Activated CD8-positive, alpha-beta memory T cell treated with anti-CD3 and anti-CD28 coated beads, Interleukin-2, amount 50 U/mL, for 4 hours (primary cell): ENCODE measurements around the gene SHD.
A peak's percentile ranks its signal among the peaks of the same experiment; 100 is the strongest.
"Not testable (repeated sequence)": the region's sequence is repeated elsewhere in the genome, so short reads cannot be mapped to it uniquely, and the experiment has no call there.

ENCODE experiments used
- DNase-seq: peaks from one replicate; pipeline ENCODE4 v3.0.0-alpha.2; 2020

Gene SHD, protein sequence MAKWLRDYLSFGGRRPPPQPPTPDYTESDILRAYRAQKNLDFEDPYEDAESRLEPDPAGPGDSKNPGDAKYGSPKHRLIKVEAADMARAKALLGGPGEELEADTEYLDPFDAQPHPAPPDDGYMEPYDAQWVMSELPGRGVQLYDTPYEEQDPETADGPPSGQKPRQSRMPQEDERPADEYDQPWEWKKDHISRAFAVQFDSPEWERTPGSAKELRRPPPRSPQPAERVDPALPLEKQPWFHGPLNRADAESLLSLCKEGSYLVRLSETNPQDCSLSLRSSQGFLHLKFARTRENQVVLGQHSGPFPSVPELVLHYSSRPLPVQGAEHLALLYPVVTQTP

DNA sequence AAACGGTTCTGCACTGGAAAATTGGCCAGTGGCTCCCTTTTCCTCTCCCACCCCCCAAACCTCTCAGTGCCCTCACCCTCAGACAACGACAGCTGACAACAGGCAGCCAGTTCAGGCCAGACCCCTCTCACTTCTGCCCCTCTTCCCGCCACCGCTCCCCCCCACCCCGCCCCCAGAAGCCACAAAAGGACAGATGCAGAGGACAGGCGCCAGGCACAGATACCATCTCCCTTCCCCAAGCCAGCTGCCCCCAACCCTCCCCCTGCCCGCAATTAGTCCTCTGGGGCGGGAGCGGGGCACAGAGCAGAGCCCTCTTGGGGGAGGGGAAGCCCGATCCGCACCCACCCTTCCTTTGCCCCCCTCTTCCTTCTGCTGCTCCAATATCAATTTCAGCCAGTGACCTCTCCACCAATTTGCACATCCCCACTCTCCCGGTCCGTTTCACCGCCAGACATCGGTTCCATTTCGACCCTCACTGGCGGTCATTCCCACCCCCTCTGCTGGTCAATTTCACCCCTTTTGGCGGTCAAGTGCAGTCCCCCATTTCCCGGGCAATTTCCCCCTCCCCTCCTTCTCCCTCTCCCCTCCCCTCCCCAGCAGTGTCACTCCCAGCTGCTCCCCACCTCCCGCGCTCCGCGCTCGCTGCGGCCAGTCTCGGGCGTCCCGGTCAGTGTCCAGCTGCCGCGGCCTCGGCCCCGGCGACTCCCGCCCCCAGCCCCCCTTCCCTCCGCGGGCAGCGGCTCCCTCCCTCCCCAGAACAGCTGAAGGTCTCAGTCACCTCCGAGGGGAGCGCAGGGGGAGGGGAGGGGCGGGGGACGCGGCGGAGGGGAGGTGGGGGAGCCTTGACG, at the start of gene SHD:
Gene SHD (plus strand): TSS at position 848 of the 848 bp plus-strand sequence. CDS start 798 bp downstream, outside the sequence.
- no peak for DNase-seq

DNA sequence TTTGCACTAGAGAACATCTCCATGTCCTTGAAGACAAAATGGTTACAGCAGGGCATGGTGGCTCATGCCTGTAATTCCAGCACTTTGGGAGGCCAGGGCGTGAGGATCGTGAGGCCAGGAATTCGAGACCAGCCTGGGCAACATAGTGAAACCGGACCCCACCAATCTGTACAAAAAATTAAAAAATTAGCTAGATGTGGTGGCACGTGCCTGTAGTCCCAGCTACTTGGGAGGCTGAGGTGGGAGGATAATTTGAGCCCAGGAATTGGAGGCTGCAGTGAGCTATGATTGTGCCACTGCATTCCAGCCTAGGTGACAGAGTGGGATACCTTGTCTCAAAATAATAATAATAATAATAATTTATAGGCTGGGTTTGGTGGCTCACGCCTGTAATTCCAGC, 48.8 kb upstream of the SHD start:
- DNase-seq: not testable (repeated sequence)

DNA sequence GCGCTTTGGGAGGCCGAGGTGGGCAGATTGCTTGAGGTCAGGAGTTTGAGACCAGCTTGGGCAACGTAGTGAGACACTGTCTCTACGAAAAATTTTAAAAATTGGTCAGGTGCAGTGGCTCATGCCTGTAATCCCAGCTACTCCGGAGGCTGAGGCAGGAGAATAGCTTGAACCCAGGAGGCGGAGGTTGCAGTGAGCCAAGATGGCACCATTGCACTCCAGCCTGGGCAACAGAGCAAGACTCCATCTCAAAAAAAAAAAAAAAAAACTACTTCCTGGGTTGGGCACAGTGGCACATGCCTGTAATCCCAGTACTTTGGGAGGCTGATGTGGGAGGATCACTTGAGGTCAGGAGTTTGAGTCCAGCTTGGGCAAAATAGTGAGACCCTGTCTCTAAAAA, 47.5 kb upstream of the SHD start:
- not testable (repeated sequence) for DNase-seq

DNA sequence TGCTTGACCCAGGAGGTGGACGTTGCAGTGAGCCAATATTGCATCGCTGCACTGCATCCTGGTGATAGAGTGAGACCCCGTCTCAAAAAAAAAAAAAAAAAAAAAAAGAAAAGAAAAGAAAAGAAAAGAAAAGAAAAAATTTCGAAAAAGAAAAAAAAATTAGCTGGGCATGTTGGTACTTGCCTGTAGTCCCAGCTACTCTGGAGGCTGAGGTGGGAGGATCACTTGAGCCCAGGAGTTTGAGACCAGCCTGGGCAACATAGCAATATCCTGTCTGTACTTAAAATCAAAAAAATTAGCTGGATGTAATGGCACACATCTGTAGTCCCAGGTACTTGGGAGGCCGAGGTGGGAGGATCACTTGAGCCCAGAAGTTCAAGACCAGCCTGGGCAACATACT, 46.9 kb upstream of the SHD start:
- DNase-seq: not testable (repeated sequence)

DNA sequence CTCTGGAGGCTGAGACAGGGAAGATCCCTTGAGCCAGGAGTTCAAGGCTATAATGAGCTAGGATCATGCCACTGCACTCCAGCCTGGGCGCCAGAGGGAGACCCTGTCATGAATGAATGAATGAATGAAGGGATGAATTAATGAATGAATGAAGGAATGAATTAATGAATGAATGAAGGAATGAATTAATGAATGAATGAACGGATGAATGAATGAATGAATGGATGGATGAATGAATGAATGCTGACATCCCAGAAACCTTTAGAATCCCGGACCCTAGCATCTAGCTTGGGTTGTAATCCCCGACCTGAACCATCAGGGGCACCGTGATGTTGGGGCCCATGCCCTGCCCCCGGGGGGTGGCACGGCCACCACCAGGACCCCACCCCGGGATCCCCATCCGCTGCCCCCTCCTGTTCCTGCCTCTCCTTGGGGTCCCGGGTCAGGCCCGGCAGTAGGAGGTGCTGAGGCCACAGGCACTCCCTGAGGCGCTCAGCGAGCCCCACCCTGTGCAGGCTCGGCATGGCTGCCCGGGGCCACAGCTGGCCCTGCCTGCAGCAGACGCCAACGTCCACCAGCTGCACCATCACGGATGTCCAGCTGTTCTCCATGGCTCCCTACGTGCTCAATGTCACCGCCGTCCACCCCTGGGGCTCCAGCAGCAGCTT, 46.3 kb upstream of the SHD start:
- no peak for DNase-seq

DNA sequence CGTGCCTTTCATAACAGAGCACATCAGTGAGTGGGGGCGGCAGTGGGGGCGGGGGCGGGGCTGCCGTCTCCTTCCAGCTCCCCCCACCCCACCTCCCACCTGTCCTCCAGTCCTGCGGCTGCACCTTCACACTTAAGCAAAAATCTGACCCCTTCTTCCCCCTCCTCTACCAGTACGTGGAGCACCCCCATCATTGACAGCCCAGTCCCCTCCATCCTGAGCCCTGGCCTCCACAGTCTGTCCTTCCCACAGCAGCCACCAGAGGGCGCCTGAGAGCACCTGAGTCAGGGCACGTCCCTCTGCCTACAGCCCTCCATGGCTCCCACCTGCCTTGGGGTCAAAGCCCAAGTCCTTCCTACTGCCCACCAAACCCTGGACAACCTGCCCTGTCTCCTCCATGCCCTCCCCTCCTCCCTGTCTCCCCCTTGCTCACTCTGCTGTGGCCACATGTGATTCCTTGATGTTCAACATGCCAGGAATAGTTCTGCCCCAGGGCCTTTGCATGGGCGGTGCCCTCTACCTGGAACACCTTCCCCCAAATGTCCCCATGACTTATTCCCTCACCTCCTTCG, 45.7 kb upstream of the SHD start:
- DNase-seq: peak; percentile 68

DNA sequence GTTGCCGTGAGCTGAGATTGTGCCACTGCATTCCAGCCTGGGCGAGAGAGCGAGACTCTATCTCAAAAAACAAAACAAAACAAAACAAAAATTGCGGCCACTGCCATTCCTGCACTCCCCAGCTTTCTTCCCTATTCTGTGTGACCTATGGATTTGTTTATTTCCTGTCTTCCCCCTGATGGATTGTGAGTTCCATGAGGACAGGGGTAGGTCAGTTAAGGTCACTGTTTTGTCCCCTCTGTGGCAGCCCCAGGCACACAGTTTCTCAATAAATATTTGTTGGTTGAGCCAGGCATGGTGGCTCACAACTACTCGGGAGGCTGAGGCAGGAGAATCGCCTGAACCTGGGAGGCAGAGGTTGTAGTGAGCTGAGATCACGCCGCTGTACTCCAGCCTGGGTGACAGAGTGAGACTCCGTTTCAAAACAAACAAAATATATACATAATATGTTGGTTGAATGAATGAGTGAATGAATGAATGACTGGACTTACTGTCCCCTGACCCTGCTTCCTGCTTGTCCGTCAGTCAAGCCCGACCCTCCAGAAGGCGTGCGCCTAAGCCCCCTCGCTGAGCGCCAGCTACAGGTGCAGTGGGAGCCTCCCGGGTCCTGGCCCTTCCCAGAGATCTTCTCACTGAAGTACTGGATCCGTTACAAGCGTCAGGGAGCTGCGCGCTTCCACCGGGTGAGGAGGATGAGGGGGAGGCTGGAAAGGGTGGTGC, 44.8 kb upstream of the SHD start:
- no peak for DNase-seq

DNA sequence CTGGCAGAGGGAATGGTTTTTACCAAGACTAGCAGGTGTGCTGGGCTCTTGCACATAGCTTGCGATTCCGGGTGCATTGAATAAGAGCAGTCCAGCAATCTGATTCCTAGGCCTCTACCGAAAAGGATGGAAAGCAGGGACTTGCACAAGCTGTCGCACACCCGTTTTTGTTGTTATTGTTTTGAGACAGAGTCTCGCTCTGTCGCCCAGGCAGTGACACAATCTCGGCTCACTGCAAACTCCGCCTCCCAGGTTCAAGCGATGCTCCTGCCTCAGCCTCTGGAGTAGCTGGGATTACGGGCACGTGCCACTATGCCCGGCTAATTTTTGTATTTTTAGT, 44.2 kb upstream of the SHD start:
- no peak for DNase-seq

DNA sequence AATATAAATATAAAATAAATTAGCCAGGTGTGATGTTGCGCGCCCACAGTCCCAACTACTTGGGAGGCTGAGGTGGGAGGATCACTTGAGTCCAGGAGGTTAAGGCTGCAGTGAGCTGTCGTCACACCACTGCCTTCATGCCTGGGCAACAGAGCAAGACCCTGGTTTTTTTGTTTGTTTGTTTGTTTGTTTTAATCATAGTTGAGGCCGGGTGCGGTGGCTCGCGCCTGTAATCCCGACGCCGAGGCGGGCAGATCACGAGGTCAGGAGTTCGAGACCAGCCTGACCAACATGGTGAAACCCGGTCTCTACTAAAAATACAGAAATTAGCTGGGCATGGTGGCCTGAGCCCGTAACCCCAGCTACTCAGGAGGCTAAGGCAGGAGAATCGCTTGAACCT, 41.6 kb upstream of the SHD start:
- not testable (repeated sequence) for DNase-seq

DNA sequence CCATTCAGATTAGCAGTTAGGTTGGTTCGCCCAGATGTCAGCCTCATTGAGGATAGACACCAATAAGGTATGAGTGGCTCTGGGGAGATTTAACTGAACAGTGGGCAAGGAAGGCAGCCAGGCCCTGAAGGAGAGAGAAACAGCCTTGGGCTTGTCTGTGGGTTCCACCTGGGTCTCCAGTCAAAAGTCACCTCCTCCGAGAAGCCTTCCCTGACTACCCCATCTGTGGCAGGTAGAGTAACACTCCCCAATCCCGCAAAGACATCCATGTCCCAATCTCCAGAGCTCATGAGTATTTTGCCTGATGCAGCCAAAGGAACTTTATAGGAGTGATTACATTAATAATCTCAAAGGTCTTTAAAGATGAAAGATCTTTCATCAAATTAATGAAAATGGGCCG, 40.2 kb upstream of the SHD start:
- DNase-seq: no peak

DNA sequence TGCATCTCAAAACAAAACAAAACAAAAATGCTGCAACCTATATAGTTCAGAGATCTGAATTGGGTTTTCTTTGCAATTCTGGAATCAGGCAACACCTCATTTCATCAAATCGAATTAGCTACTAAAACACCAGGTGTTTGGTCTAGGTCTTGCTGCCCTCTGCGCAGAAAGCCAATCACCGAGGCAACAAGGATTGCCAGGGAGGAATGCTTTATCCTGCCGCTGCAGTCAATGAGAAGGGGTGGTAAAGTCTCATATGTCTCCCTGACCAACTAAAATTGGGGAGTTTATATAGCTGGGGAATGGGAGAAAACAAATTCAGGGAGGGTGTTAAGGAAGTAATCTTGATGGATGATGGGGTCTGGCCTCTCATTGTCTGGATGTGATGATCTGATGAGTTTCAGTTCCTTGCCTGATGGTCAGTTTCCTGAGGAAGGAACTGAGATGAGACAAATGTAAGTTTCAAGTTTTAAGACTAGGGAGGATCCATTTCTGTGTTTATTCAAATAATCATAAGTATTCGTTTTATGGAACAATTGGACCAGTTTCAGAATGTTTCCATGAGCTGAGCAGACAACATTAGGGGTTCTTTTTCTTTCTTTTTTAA, 37.1 kb upstream of the SHD start:
- DNase-seq: no peak

DNA sequence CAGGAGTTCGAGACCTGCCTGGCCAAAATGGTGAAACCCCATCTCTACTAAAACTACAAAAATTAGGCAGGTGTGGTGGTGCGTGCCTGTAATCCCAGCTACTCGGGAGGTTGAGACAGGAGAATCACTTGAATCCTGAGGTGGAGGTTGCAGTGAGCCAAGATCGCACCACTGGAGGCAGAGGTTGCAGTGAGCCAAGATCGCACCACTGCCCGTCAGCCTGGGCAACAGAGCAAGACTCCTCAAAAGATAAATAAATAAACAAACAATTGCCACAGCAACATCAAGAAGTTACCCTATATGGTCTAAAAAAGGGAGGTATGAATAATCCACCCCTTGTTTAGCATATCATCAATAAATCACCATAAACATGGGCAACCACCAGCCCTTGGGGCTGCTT, 33.1 kb upstream of the SHD start:
- not testable (repeated sequence) for DNase-seq

DNA sequence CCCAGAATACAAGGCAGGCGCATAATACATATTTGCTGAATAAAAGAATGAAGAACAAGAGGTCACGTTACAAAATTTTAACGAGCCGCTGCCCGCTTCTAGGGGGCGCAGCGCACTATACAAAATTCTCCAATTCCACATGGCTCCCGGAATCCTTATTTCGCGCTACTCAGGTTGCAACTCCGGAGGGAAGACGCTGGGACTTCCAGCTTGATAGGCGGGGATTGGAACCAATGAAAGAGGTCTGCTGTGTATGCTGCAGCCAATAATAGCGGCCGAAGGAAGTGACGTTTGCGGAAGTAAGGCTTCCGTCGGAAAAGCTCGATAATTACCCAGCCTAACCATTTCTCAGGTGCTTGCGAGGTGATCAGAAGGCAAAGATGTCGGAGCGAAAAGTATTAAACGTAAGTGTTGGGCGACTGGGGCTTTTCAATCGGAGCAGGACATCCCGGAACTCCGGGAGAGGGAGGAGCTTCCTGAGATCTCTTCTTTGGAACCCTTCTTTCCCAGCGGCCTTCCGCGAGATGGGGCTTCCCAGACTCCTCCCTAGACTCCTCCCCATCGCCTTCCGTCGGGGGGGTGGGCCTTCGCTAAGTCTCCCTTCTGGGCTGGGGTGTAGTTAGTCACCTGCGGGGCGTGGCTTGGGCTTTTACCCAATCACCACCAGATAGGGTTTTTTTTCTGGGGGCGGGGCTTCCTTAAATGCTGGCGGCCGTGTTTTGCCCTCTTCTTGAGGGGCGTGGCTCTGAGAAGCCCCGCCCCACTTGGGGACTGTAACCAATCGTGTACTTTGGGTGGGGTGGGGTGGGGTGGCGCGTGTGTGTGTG, 32.1 kb upstream of the SHD start, which contains the start of gene YJU2:
Gene YJU2 (plus strand): TSS at position 314 of the 827 bp plus-strand sequence. CDS start 67 bp downstream, at position 381.
- peak; percentile 98 for DNase-seq

DNA sequence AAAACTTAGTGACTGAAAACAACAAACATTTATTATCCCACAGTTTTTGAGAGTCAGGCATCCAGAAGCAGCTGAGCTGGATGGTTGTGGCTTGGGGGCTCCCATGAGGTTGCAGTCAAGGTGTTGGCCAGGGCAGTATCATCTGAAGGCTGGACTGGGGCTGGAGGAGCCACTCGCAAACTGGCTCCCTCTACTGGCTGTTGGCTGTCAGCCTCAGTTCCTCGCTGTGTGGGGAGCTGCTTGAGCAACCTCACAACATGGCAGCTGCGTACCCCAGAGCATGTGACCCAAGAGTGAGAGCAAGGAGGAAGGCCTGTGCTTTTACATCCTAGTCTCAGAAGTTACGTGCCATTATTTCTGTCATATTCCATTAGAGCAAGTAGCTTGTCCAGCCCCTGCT, 22.5 kb upstream of the SHD start:
- no peak for DNase-seq

DNA sequence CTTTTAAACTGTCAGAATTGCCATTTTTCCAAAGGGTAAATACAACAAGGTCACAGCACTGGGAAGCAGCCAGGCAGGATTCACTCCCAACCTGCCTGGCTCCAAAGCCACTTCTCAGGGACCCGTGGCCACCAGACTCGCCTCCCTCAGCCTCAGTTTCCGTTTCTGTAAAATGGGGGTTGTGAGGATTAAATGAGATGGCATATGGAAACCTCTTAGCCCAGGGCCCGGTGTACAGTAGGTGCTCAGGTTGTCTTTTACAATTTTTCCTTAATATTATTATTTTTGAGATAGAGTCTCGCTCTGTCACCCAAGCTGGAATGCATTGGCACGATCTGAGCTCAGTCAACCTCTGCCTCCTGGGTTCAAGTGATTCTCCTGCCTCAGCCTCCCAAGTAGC, 22.0 kb upstream of the SHD start:
- no peak for DNase-seq

DNA sequence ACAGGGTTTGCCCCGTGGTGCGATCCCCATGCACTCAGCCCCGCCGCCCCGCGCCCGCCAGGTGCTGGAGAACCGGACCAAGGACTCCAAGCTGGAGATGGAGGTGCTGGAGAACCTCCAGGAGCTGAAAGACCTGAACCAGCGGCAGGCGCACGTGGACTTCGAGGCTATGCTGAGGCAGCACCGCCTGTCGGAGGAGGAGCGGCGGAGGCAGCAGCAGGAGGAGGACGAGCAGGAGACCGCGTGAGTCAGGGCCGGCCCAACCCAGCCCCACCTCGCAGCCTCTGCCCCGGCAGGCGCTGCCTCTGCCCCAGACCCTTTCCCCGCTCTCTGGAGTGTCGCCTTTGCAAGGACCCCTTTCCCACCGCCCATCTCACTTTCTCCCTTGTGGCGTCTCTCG, 20.9 kb upstream of the SHD start:
- DNase-seq: no peak

DNA sequence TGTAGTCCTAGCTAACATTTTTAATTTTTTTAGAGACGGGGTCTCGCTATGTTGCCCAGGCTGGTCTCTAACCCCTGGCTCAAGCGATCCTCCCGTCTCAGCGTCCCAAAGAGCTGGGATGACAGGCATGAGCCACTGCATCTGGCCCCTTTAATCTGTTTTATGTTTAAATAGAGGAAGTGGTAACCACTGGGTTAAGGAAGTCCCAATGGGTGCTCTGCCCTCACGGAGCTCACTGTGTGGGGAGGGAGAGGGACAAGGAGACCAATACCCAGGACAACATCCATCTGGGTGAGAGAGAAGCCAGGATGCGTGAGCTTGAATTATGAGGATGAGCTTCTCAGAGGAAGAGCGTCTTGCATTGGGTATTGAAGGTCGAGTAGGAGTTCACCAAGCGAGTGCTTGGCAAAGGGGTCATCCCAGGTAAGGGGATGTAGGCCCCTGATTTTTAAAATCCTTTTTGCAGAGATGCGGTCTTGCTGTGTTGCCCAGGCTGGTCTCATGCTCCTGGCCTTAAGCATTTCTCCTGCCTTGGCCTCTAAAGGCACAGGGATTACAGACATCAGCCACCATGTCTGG, 18.4 kb upstream of the SHD start:
- no peak for DNase-seq

DNA sequence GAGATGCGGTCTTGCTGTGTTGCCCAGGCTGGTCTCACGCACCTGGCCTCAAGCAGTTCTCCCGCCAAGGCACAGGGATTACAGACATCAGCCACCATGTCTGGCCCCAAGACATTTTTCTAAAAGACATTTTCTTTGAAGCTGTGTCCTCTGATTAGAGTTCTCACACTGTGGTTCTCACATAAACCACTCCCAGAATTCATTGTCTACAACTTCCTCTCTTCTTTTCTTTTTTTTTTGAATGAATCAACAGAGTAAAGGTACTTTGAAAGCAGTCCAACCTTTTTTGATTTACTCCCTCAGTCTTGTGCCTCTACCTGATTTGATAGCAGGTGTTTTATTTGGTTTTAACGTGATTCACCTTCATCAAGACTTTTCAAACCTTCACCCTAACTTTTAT, 14.3 kb upstream of the SHD start:
- DNase-seq: no peak

DNA sequence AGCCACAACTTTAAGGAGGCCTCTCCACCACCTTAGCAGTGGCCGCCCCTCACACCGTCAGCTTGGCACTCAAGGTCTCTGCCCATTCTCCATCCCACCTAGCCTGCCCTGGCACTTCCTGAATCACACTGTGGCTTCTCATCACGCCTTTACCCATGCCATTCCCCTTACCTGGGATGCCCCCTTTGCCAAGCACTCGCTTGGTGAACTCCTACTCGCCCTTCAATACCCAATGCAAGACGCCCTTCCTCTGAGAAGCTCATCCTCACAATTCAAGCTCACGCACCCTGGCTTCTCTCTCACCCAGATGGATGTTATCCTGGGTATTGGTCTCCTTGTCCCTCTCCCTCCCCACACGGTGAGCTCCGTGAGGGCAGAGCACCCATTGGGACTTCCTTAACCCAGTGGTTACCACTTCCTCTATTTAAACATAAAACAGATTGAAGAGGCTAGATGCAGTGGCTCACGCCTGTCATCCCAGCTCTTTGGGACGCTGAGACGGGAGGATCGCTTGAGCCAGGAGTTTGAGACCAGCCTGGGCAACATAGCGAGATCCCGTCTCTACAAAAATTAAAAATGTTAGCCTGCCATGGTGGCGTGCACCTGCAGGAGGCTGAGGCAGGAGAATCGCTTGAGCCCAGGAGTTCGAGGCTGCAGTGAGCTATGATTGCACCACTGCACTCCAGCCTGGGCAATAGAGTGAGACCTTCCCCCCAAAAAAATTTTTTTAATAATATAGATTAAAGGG, 12.6 kb upstream of the SHD start:
- DNase-seq: no peak
